Measurements from ENCODE around the gene ZNF730. TPM values are rescaled to one million over a fixed set of nuclear protein-coding genes. Genes with fewer than 3 reads are reported as not detected.
A peak's percentile ranks its signal among the peaks of the same experiment; 100 is the strongest.

Gene ZNF730
- total RNA-seq (3.3 and 3.4 TPM in 2 replicates), polyA plus RNA-seq (1.5 and 2.1 TPM in 2 replicates)

- DNase-seq (ENCODE audit: low spot score), result peak; percentile 95
- H3K9me2 ChIP-seq (replicated peaks; ENCODE audit: insufficient read depth), result no peaks in the 10 kb centered on the region
- H3K9me3 ChIP-seq (ENCODE audit: low read depth), result peaks cover 5% of the 10 kb centered on the region
- H3K4me1 ChIP-seq (ENCODE audit: insufficient read depth), result no peaks in the 10 kb centered on the region
- H3K27me3 ChIP-seq, result no peaks in the 10 kb centered on the region
- no peaks in the 10 kb centered on the region for H3K36me3 ChIP-seq (replicated peaks; ENCODE audit: insufficient read depth, low read depth)
- TF ChIP-seq, protein P1, sequence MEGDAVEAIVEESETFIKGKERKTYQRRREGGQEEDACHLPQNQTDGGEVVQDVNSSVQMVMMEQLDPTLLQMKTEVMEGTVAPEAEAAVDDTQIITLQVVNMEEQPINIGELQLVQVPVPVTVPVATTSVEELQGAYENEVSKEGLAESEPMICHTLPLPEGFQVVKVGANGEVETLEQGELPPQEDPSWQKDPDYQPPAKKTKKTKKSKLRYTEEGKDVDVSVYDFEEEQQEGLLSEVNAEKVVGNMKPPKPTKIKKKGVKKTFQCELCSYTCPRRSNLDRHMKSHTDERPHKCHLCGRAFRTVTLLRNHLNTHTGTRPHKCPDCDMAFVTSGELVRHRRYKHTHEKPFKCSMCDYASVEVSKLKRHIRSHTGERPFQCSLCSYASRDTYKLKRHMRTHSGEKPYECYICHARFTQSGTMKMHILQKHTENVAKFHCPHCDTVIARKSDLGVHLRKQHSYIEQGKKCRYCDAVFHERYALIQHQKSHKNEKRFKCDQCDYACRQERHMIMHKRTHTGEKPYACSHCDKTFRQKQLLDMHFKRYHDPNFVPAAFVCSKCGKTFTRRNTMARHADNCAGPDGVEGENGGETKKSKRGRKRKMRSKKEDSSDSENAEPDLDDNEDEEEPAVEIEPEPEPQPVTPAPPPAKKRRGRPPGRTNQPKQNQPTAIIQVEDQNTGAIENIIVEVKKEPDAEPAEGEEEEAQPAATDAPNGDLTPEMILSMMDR (IDR thresholded peaks at IDR 0.05; ENCODE audit: poor library complexity), result no peak
- TF ChIP-seq EZH2phosphoT487 (IDR thresholded peaks at IDR 0.05; ENCODE audit: low read depth, severe bottlenecking, unreplicated experiment) (no peak), EZH2 (IDR thresholded peaks at IDR 0.05; ENCODE audit: borderline replicate concordance) (no peak)
- H3K4me2 ChIP-seq, result peak within 1 kb of the TSS; percentile 83
- peak within 1 kb of the TSS; percentile 48 for H3K4me3 ChIP-seq
- H3K27ac ChIP-seq, result peak within 1 kb of the TSS; percentile 4
- no peaks in the 10 kb centered on the region for H3K79me2 ChIP-seq
- 2% methylated on average over 31 of the region's 44 CpGs for WGBS (ENCODE audit: low lambda C conversion rate, missing lambda C conversion rate)
- peak within 1 kb of the TSS; percentile 66 for H2AFZ ChIP-seq
- H4K20me1 ChIP-seq (ENCODE audit: insufficient read depth, poor library complexity, severe bottlenecking), result no peaks in the 10 kb centered on the region
Measured at GRCh38 chr19:23116802-23117571, at the start of gene ZNF730. Gene ZNF730 (plus strand): TSS chr19:23117025. CDS start chr19:23117174, 149 bp downstream.

DNA sequence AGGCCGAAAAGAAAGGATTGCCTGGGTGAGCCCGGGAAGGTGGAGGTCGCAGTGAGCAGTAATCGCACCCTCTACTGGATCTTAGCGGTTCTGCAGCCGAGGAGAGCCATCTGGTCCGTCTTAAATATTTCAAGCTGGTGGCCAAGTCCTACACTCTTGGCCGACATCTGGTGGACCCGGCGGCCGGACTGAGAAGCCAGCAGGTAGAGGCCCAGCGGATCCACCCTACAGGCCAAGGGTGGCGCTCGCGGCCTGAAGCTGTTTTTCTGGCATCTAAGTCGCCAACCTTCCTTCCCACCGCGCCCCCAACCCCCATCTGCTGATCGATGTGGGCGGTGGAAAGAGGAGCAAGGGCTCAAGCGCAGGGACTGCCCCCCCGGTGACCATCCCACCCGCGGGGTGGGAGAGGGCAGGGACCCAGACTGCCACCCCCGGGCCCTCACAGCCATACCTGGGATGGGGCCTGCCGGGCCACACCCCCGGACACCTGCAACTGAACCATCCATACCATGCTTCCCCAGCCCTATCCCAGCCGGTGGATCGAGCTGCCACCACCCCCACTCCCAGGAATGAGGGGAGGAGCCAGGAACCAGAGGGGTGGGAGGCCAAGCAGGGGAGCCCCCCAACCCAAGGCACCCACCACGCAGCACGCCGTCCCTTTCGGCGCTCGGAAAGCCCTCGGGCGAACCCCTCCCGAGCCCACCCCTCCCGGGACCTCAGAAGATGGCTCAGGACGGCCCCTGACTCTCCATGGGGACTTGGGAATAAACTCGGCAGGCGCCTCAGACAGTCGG is 46.3 kb upstream of the ZNF730 start:
- no peak for DNase-seq (ENCODE audit: low spot score)
- Histone ChIP-seq H3K4me3 (no peak overlapping the region), H3K27me3 (no peaks in the 10 kb centered on the region), H4K20me1 (ENCODE audit: insufficient read depth, poor library complexity, severe bottlenecking) (no peaks in the 10 kb centered on the region), H3K36me3 (replicated peaks; ENCODE audit: insufficient read depth, low read depth) (no peaks in the 10 kb centered on the region), H3K9me3 (ENCODE audit: low read depth) (no peaks in the 10 kb centered on the region), H3K27ac (no peak overlapping the region), H2AFZ (no peak overlapping the region), H3K9me2 (replicated peaks; ENCODE audit: insufficient read depth) (no peaks in the 10 kb centered on the region), H3K79me2 (no peaks in the 10 kb centered on the region), H3K4me2 (no peak overlapping the region), H3K4me1 (ENCODE audit: insufficient read depth) (no peaks in the 10 kb centered on the region)
- WGBS (ENCODE audit: low lambda C conversion rate, missing lambda C conversion rate), result 96% methylated on average over 34 of the region's 43 CpGs
- TF ChIP-seq EZH2phosphoT487 (IDR thresholded peaks at IDR 0.05; ENCODE audit: low read depth, severe bottlenecking, unreplicated experiment), result no peak
- no peak for TF ChIP-seq EZH2 (IDR thresholded peaks at IDR 0.05; ENCODE audit: borderline replicate concordance)
- TF ChIP-seq, protein P1 (IDR thresholded peaks at IDR 0.05; ENCODE audit: poor library complexity), result no peak

- no peak overlapping the region for H3K4me3 ChIP-seq
- H3K27ac ChIP-seq, result no peak overlapping the region
- no peak for DNase-seq (ENCODE audit: low spot score)
- H4K20me1 ChIP-seq (ENCODE audit: insufficient read depth, poor library complexity, severe bottlenecking), result no peaks in the 10 kb centered on the region
- H3K36me3 ChIP-seq (replicated peaks; ENCODE audit: insufficient read depth, low read depth), result no peaks in the 10 kb centered on the region
- H3K9me3 ChIP-seq (ENCODE audit: low read depth), result no peaks in the 10 kb centered on the region
- H3K79me2 ChIP-seq, result no peaks in the 10 kb centered on the region
- no peak overlapping the region for H3K4me2 ChIP-seq
- no peaks in the 10 kb centered on the region for H3K27me3 ChIP-seq
- no peaks in the 10 kb centered on the region for H3K4me1 ChIP-seq (ENCODE audit: insufficient read depth)
- TF ChIP-seq EZH2 (IDR thresholded peaks at IDR 0.05; ENCODE audit: borderline replicate concordance) (no peak), EZH2phosphoT487 (IDR thresholded peaks at IDR 0.05; ENCODE audit: low read depth, severe bottlenecking, unreplicated experiment) (no peak)
- TF ChIP-seq, protein P1 (IDR thresholded peaks at IDR 0.05; ENCODE audit: poor library complexity), result no peak
- WGBS (ENCODE audit: low lambda C conversion rate, missing lambda C conversion rate), result 97% methylated on average over 30 of the region's 30 CpGs
- H3K9me2 ChIP-seq (replicated peaks; ENCODE audit: insufficient read depth), result no peaks in the 10 kb centered on the region
- no peak overlapping the region for H2AFZ ChIP-seq
Measured at GRCh38 chr19:23071147-23071511, 45.7 kb upstream of the ZNF730 start.
